Hematopoietic multipotent progenitor cell treated with erythropoietin and hydrocortisone succinate and interleukin-3 and kit ligand, for 17 days (in vitro differentiated cells): ENCODE results near the gene TSSK1B.
"Not testable (repeated sequence)": the region's sequence is repeated elsewhere in the genome, so short reads cannot be mapped to it uniquely, and the experiment has no call there.

ENCODE experiments used
- DNase-seq: peaks from one replicate; pipeline ENCODE4 v3.0.0-alpha.2; 2015; ENCODE audit warnings: low spot score

TSSK1B gene

GRCh38 chr5:113434889-113435288 is at the start of gene TSSK1B:
Gene TSSK1B (minus strand): TSS chr5:113434989. CDS start chr5:113434839, 150 bp downstream.
- DNase-seq: no peak

- peak; percentile 8 for DNase-seq
Measured at GRCh38 chr5:113480243-113480642, 45.5 kb upstream of the TSSK1B start.

DNA sequence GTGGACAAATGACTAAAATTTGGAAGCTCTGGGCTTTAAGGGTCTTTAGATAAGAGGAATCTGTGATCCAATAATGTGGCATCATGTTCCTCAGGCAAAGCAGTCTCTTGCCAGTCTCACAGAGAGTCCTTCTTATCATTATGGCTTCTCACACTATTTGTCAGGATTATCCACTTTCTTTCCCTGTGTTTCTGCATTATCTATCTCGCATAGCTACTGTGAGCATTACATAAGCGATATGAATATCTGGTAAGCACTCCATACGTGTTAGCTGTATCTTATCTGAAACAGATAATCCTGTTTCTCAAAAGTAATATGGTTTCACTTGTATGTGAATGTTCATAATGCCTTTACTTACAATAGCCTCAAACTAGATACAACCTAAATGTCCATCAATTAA is 43.9 kb upstream of the TSSK1B start:
- DNase-seq: no peak

DNA sequence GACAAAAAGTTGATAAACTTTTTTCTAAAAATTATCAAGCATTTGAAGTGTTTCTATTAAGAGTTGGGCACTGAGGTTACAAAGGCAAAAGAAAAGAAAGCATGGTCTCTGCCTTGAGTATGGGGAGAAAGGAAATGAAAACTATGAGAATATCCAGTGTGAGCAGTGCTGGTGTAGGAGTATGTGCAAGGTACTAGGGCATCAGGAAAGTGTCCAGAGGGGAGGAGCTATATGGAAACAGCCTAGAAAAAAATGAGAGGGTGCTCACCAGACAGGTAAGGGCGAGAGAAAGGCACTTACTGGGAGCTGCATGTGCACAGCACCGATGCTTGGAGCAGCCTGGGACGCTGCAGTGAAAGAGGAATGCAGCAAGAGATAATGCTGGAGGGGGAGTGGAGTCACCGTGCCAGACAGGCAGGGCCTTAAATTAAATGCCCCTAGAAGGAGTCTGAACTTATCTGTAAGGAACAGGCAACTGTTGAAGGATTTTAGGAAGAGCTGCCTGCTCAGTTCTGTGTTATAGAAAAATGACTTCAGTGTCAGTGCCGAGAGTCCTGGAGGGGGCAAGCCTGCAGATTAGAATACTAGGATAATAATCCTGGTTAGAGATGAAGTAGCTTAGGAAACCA is 39.4 kb upstream of the TSSK1B start:
- no peak for DNase-seq

DNA sequence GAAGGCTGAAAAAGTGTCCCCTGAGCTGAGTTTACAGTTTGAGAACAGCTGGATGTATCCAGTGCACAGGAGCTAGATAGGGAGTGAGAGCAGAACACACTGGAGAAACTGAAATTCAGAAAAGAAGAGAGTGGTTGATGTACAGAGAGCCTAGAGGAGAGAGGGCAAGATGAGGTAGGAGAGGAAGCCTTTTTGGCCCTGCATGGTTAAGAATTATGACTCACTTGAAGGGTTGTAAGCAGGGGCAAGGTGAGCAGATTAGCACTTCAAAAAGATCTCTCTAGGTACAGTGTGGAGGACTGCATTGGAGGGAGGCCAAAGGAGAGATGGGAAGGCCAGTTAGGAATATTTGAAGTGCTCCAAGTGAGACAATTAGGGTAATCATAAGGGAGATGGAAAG is 28.2 kb upstream of the TSSK1B start:
- DNase-seq: no peak

DNA sequence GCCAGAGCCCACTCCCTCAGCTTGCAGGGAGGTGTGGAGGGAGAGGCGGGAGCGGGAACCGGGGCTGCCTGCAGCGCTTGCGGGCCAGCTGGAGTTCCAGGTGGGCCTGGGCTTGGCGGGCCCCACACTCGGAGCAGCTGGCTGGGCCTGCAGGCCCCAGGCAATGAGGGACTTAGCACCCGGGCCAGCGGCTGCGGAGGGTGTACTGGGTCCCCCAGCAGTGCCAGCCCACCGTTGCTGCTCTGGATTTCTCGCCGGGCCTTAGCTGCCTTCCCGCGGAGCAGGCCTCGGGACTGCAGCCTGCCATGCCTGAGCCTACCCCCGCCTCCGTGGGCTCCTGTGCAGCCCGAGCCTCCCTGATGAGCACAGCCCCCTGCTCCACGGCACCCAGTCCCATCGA is 22.3 kb upstream of the TSSK1B start:
- not testable (repeated sequence) for DNase-seq

DNA sequence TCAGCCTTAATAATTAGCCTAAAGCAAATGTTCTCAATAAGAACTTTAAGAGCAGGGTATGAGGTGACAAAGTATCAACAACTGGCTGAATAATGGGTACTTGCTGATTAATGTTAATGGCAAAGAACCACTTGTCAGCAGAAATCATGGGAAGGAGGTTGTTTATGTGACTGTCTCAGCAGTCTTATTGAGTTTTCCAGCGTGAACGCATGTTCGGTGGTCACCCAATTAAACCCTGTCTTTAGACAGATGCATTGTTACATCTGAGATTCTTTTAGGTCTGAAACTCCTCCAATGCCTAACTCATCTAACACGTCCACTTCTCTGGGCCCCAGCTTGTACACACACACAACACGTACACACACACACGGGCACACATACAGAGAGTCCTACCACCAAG is 18.2 kb upstream of the TSSK1B start:
- no peak for DNase-seq

GRCh38 chr5:113451797-113452196 is 17.0 kb upstream of the TSSK1B start:
- no peak for DNase-seq

GRCh38 chr5:113450929-113451328 is 16.1 kb upstream of the TSSK1B start:
- no peak for DNase-seq

- no peak for DNase-seq
Measured at GRCh38 chr5:113450462-113450861, 15.7 kb upstream of the TSSK1B start.

DNA sequence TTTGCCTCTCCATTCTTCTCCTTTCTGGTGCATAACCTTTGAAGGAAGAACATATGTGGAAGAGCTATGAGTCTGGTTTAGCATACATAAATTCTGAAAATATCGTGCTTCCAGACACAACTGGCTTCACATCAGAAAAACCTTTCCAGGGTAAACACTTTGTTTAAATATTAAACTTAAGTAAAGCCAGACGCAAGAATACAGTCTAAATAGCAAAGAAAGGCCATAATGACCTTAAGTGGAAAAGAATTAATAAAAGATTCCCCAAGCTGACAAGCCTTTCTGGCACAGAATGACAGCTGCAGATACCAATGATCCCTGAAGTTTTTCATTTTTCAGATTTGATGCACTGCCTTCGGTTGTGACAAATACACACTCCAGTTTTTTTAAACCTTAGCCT is 13.5 kb upstream of the TSSK1B start:
- DNase-seq: no peak

DNA sequence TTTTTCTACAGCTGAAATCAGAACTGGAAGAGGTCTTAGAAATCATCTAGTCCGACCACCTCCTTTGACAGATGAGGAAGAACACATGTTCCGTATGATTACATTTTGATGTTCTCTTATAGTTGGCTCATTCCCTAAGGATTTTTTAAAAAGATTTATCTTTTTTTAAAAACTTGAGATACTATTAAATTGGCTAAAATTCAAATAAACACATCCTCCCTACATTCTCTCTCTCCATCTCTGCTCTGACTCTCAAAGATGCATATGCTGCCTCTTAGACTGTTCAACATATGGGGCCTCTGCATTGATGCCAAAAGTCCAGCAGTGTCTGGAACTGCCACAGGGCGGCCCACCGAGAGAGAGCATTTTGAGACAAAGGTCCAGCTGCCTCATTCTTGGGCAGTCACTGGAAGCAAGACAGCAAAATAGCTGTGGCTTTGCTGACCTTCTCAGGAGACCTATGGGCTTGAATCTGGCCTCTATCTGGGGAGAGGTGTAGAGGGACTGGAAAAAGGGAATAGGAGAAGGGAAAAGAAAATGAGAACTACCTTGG is 12.8 kb upstream of the TSSK1B start:
- DNase-seq: no peak

GRCh38 chr5:113446358-113446927 is 11.7 kb upstream of the TSSK1B start:
- DNase-seq: no peak

GRCh38 chr5:113437111-113437510 is 2.3 kb upstream of the TSSK1B start:
- no peak for DNase-seq

GRCh38 chr5:113435575-113435974 is 786 bp upstream of the TSSK1B start:
- no peak for DNase-seq

- DNase-seq: no peak
Measured at GRCh38 chr5:113433862-113434612, 752 bp downstream of the TSSK1B start.

DNA sequence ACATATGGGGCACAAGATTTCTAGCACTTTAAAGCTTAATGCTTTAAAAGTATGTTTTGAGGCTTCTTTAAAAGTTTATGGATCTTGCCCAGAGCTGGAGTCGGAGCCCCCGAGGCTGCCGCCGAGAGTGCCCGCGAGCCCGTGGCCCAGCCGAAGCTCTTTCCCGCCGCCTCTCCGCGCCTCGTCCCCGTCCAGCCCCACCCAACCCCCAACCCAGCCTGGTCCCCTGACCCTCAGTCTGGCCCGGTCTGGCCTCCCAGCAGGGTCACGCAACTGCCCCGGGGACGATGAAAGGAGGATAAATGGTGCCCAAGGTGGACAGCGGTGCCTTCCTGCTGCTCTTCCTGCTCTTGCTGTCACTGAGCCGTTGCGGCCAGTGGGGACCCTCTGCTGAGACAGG is 1.7 kb downstream of the TSSK1B start:
- no peak for DNase-seq

DNA sequence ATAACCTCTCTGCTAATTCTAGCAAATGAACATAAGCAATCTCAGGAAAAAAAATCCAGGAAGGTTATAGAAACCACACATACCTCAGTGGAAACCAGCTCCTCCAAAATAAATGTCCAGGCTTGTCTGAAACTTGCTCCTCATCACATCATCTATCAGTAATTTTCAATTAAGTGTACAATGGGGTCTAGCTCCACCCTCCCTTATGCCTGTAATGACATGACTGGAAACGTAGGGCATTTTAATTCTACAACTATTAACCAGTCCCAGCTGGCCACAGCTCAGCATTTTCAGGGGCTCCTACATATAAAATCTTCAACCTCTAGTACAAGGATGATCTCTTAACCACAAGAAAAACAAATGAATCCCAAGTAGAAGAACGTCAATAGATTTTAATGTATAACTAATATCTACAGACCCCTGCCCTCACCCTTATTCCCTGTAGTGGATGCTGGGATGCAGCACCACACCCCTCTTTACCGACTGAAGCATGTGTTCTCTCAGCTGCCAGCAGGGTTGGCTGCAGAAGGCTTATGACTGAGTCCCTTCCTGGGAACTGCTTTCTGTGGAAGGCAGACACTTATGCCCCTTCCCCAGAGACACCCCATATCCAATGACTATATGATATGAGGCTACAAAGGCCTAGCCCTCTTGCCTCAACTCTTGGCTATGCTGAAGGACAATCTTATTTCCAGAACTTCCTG is 6.8 kb downstream of the TSSK1B start:
- no peak for DNase-seq

DNA sequence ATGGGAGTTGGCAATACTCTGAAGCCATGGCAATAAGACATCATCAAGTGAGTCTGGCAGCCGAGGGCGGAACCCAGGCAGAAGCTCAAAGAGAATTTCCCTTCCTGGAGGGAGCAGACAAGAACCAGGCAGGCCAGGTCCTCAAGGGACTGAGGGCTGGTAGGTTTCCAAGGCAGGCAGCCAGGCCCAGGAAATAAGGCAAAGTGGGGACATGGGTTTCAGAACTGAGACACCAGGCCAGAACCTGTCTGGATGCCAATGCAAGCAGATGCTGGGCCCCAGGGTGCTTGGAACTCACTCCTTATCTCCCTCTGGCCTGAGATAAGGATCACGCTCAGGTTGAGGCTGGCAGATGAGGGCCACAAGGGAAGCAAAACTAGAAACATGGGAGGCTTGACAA is 8.9 kb downstream of the TSSK1B start:
- no peak for DNase-seq

GRCh38 chr5:113421693-113422092 is 13.1 kb downstream of the TSSK1B start:
- DNase-seq: no peak

GRCh38 chr5:113405530-113405929 is 29.3 kb downstream of the TSSK1B start:
- no peak for DNase-seq

DNA sequence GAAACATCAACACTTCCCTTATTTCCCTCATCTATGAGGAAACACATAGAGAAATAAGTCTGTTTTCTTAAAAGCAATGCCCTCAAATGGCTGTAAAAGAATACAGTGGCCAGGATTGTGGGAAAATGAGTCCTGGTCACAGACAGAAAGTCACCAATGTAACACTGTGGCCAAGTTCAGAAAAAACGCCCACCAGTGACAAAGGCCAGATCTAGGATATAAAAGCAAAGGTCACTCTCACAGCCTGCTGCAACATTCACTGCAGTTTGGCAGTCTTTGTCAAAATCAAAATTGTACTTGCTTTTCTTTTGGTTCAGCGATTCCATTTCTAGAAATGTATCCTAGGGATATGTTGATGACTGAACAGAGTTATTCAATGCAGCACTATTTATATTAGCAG is 30.5 kb downstream of the TSSK1B start:
- no peak for DNase-seq

- not testable (repeated sequence) for DNase-seq
Measured at GRCh38 chr5:113397986-113398385, 36.8 kb downstream of the TSSK1B start.
